IPS-18c (cell line): ENCODE measurements around the gene ADAMTS14.
"Not testable (repeated sequence)": the region's sequence is repeated elsewhere in the genome, so short reads cannot be mapped to it uniquely, and the experiment has no call there.

ENCODE experiments used
- H3K4me3 ChIP-seq: 2 replicates; pipeline ENCODE4 v1.7.0; 2013; ENCODE audit warnings: low read depth, mild to moderate bottlenecking, low read length, moderate library complexity; ENCODE audit not compliant: insufficient read depth
- H3K9me3 ChIP-seq: one replicate; pipeline ENCODE4 v1.6.1; 2013; ENCODE audit warnings: mild to moderate bottlenecking, low read length, moderate library complexity; ENCODE audit not compliant: control insufficient read depth, insufficient read depth

The ADAMTS14 gene

DNA sequence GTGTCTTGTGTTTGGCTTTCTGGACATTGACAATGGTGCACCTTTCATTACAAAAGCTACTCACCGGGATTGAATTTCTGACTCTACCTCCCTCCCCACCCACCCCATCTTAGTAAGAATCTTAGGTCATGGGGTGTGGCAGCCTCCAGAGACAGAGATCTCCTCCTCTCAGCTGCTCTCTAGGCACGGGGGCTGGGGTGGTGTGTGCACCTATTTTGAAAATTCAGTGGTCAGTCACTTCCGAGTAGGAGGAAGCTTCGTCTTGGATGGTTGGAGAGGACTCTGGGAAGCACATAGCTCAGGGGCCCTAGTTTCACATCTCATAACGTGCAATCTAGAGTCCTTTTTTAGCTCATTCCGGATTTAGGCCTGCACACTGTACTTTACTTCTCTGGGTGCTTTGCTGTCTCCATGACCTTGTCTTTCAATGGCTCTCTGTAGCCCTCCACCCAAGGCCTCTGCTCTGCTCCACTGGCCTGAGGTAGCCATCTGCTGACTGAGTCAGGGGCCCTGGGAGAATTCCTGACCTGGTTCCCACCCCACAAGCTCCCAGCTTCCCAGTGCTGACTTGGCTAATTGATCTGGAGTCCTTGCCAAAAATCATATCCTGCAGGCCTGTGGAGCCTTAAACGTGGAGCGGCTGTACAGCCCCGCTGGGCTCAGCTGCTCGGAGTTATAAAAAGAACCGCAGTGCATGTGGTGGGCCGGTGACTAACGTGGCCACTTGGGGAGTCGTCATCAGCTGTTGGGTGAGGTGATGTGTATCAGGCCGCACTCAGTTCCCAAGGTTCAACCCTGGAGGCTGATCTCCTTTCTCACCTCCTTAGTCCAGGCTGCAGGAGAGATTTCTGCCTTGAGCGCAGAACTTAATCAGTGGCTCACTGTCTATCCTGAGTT, 19.3 kb upstream of the ADAMTS14 start:
- Histone ChIP-seq H3K4me3 (no peak overlapping the region), H3K9me3 (peaks cover 8% of the 10 kb centered on the region)

DNA sequence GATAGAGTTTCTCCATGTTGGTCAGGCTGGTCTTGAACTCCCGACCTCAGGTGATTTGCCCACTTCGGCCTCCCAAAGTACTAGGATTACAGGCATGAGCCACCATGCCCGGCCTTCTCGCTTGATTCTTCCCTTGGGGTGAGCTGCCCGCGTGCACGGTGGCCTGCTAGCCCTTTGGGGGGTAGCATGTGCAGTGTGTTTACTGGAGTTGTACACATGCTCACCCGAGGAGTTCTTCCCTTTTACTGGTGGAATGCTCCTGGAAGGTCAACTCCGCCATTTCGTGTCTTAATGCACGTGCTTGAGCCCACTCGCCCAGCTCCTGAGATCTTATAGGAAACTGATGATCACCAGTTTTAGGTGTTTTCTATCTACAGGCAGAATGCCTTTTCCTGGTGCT, 17.0 kb upstream of the ADAMTS14 start:
- no peaks in the 10 kb centered on the region for H3K9me3 ChIP-seq
- no peak overlapping the region for H3K4me3 ChIP-seq

DNA sequence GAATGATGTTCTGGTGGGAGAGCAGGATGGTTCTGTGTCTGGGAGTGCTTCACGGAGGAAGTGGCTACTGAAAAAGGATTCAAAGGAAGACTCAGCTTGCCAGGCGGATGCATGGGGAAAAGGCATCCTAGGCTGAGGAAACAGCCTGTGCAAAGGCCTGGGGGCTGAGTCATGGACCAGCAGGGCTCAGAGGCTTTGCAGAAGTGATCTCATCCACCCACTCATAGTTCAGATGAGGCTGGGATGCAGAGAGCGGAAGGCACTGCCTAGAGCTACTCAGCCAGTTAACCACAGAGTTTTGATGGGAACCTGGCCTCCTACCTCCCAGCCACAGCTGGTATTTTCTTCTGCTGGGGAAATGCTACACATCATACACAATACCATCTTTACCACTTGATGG, 15.8 kb upstream of the ADAMTS14 start:
- H3K4me3 ChIP-seq: no peak overlapping the region
- H3K9me3 ChIP-seq: no peaks in the 10 kb centered on the region

DNA sequence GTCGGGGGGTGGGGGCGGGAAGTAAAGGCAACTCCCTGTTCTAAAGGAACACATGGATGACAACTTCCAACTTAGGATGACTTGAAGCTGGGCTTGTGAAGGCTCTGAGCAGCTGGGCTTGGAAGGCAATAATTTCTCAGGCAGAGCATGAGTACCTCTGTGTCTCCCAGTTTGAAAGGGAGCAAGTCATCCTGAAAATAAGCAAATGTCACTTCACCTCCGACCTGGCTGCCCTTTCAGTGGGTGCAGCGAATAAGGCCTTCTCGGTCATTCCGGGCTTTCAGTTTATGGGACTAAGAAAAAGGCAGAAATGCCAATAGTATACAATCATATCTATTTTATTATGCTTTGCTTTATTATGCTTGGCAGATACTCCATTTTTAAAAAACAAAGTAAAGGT, 15.3 kb upstream of the ADAMTS14 start:
- Histone ChIP-seq H3K4me3 (no peak overlapping the region), H3K9me3 (no peaks in the 10 kb centered on the region)

DNA sequence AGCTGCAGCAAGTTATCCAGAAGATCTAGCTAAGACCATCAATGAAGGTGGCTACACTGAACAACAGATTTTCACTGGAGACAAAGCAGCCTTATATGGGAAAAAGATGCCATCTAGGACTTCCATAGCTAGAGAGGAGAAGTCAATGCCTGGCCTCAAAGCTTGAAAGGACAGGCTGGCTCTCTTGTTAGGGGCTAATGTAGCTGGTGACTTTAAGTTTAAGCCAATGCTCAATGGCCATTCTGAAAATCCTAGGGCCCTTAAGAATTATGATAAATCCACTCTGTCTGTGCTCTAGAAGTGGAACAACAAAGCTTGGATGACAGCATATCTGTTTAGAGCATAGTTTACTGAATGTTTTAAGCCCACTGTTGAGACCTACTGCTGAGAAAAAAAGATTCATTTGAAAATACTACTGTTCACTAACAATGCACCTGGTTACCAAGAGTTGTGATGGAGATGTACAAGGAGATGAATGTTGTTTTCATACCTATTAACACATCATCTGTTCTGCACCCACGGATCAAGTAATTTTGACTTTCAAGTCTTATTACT, 13.6 kb upstream of the ADAMTS14 start:
- no peaks in the 10 kb centered on the region for H3K9me3 ChIP-seq
- H3K4me3 ChIP-seq: no peak overlapping the region

DNA sequence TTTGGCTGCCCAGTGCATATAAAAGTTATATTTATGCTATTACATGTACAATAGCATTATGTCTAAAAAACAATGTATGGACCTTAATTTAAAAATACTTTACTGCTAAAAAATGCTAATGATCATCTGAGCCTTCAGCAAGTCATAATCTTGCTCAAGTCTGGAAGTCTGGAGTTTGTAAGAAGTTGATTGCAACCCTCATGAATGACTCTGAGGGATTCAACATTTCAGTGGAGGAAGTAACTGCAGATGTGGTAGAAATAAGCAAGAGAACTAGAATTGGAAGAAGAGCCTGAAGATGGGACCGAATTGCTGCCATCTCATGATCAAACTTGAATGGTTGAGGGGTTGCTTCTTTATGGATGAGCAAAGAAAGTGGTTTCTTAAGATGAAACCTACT, 13.0 kb upstream of the ADAMTS14 start:
- Histone ChIP-seq H3K4me3 (no peak overlapping the region), H3K9me3 (no peaks in the 10 kb centered on the region)

DNA sequence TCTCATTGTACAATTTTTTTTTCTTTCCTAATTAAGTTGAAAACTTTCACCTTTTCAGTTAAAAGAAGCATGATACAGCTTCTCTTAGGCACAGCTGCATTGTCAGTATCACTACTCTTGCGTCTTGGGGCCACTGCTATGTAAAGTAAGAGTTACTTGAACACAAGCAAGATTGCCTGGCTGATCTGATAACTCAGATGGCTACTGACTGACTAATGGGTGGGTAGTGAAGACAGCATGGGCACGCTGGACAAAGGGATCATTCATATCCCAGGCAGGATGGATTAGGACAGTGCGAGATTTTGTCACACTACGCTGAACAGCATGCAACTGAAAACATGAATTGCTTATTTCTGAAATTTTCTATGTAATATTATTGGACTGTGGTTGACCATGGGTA, 11.6 kb upstream of the ADAMTS14 start:
- H3K4me3 ChIP-seq: no peak overlapping the region
- no peaks in the 10 kb centered on the region for H3K9me3 ChIP-seq

DNA sequence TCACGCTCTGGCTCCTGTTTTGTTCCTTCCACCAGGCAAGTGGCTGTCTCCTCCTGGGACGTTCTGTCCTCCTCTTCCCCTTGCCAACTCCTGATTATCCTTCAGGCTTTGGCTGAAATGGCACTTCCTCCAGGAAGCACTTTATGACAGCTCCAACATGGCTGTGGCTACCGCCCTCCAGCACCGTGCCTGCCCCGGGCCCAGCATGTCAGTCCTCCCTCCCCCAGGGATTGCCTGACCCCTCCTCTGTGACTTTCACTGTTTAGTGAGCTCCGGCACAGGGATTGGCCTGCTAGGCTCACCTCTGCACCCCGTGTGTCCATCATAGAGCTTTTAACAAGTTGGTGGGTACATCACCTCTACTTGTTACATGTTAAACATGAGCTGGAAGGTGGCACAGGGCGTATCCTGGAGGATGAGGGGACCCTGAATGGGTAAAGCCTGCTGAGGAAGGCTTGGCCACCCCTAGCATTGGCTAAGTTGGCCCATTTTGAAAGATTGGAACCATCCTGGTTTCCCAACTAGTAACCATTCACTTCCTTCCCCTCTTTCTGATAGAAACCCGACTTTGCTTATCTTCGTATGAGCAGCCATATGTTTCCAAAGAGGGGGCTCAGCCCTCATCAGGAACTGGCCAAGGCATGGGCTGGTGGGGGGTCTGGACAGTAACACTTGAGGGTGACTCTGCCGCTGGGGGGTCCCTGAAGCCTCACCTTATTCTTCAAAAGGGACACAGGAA, 10.5 kb upstream of the ADAMTS14 start:
- Histone ChIP-seq H3K9me3 (no peaks in the 10 kb centered on the region), H3K4me3 (no peak overlapping the region)

DNA sequence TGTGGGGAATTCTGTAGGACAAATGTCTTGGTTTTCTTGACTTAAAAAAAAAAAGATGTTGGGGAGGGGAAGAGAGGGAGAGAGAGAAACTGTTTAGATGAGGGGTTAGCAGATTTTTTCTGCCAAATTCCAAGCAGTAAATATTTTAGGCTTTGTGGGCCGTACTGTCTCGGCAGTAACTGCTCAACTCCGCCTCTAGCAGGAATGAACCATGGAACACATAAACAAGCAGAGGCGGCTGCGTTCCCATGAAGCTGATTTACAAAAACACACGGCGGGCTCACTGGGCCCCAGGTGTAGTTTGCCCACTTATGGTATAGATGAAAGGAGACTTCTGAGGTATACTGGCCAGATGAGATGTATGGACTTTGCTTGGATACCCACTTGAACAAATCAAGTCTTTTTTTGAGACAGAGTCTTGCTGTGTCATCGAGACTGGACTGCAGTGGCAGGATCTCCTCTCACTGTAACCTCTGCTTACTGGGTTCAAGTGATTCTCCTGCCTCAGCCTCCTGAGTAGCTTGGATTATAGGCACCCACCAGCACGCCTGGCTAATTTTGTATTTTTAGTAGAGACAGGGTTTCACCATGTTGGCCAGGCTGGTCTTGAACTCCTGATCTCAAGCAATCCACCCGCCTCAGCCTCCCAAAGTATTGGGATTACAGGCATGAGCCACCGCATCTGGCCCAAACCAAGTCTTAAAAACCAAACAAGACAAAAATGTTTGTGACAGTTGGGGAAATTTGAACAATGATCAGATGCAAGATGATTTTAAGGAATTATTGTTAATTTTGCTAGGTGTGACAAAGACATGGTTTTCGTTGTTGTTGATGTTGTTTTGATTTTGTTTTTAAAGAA, 9.7 kb upstream of the ADAMTS14 start:
- H3K9me3 ChIP-seq: no peaks in the 10 kb centered on the region
- no peak overlapping the region for H3K4me3 ChIP-seq

DNA sequence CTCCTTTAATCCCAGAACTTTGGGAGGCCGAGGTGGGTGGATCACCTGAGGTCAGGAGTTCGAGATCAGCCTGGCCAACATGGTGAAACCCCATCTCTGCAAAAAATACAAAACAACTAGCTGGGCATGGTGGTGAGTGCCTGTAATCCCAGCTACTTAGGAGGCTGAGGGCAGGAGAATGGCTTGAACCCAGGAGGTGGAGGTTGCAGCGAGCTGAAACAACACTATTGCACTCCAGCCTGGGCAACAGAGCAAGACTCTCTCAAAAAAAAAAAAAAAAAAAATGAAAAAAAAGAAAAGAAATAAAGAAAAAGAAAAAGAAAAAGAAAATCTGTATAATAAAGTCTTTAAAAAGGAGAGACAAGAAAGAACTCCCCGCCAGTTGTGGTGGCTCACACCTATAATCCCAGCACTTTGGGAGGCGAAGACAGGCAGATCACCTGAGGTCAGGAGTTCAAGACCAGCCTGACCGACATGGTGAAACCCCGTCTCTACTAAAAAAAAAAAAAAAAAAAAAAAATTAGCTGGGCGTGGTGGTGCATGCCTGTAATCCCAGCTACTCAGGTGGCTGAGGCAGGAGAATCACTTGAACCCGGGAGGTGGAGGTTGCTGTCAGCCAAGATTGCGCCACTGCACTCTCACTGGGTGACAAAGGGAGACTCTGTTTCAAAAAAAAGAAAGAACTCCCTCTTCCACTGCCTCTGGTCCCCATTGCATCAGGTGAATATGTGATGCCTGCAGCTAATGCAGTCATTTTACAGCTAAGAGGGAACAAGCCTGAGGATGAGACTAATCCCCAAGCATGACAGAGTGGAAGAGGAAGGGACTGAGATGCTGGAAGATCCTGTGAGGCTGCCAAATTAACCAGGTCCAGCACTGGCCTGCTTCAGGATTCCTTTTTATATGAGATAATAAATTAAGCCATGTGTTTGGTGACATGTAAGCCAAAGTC, 8.6 kb upstream of the ADAMTS14 start:
- H3K9me3 ChIP-seq, H3K4me3 ChIP-seq: not testable (repeated sequence)

DNA sequence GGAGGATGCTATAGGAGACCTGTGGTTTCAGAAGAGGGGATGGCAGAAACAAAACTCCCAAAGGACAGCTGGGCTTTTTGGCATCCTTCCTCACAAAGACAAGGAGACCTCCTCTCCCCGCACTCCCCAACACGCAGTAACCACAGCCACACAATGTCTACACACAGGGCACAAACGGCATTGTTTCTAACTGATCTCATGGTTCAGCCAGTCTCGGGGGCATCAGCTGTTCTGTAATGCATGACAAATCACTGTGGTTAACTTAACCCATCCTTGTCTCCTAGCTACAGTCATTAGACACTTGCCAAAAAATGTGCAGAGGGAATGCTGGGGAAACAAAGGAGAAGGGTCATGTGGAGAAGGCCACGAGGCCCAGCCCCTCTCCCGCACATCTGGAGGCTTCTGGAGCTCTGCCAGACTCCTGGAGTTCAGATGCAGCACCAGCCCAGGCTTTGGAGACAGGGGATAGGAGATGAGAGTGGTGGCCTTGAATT, 7.6 kb upstream of the ADAMTS14 start:
- Histone ChIP-seq H3K4me3 (no peak overlapping the region), H3K9me3 (no peaks in the 10 kb centered on the region)

DNA sequence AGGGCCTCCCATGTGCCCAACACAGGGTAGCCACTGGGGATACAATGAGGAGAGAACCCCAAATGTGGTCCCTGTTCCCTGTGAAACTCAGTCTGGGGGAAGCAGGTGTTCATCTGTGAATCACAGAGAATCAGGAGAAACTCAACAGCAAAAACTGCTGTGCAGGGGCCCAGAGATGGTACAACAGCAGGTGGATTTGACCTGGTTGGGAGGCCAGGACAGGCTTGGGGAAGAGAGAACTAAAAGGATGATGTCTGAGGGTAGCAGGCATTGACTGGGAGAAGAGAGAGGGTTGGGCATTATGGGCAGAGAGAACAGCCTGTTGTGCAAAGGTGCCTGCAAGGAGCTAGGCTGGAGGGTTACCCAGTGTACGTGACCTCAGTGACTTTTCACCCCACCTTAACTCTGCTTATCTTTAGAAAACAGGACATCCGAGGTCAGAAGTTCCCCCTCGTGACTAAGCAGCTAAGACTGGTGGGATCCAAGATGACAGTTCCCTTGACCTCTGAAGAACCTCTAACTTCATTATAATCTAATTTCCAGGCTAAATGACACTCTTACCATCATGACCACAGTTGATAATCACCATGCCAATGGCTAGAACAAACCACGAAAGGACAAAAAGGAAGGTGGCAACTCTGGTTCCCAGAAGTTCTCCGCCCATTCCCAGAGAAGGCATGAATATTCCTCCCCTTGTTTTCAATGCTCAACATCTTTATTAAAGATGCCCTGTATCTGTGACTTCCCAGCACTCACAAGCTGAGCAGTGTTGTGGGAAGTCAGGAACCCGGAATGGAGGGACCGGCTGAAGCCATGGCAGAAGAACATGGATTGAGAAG, 5.1 kb upstream of the ADAMTS14 start:
- Histone ChIP-seq H3K9me3 (no peaks in the 10 kb centered on the region), H3K4me3 (no peak overlapping the region)

DNA sequence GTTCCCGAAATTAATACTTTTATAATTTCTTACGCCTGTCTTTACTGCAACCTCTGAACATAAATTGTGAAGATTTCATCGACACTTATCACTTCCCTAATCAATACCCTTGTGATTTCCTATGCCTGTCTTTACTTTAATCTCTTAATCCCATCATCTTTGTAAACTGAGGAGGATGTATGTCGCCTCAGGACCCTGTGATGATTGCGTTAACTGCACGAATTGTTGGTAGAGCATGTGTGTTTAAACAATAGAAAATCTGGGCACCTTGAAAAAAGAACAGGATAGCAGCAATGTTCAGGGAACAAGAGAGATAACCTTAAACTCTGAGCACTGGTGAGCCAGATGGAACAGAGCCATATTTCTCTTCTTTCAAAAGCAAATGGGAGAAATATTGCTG, 4.5 kb upstream of the ADAMTS14 start:
- H3K9me3 ChIP-seq, H3K4me3 ChIP-seq: not testable (repeated sequence)

DNA sequence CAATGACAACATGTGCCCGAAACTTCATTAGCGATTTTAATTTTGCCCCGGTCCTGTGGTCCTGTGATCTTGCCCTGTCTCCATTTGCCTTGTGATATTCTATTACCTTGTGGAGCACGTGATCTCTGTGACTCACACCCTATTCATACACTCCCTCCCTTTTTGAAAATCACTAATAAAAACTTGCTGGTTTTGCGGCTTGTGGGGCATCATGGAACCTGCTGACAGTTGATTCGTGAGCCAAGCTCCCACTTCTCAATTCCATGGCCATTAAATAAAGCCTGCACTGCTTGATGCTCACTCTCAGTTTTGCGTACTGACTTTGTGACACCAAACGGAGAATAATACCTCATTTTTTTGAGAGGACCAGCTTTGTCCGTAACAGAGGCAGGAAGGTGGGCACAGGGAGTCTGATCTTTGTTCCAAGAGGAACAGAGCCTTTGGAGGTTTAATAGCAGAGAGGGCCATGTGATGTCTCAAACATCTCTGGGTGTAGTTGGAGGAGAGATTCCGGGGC, 3.8 kb upstream of the ADAMTS14 start:
- H3K4me3 ChIP-seq: no peak overlapping the region
- H3K9me3 ChIP-seq: no peaks in the 10 kb centered on the region

DNA sequence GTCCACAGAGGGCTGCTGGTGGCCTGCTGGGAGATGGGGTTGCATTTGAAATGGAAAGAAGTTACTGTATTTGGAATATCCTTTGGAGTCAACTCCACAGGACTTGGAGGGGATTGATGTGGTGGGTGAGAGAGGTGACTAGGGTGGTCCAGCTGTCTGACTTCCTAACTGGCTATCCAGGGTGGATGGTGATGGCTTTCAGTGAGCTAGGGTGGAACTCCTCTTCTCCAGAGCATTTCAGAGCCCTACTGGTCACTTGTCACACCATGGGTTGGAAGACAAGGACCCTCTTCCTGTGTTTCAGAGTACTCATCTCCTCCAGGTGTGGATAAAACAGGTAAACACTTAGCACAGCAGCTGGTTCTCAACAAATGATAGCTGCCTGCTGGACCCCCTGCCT, 3.3 kb upstream of the ADAMTS14 start:
- H3K9me3 ChIP-seq: no peaks in the 10 kb centered on the region

More for the DNA sequence above, 3.3 kb upstream of the ADAMTS14 start:
- H3K4me3 ChIP-seq: no peak overlapping the region
